Choroid plexus epithelial cell (primary cell): ENCODE data around the gene EPHX1.

Experiments used
- DNase-seq: peaks from one replicate; pipeline ENCODE4 v3.0.0-alpha.2; 2010; ENCODE audit warnings: low read depth
- H3K4me3 ChIP-seq: 2 replicates; pipeline ENCODE4 v1.5.1; 2011; ENCODE audit warnings: low read depth, mild to moderate bottlenecking, control low read depth, low read length, moderate library complexity
- CTCF ChIP-seq: conservative IDR thresholded peaks from 2 replicates; pipeline ENCODE4 v1.5.1; 2011; ENCODE audit warnings: low read depth, mild to moderate bottlenecking, control low read depth, inconsistent platforms, low read length, moderate library complexity

The EPHX1 gene

GRCh38 chr1:225860876-225861441, 51.0 kb downstream of the EPHX1 start:
- DNase-seq = no peak
- no peak overlapping the region for H3K4me3 ChIP-seq

GRCh38 chr1:225861834-225862580, 52.1 kb downstream of the EPHX1 start:
- no peak for TF ChIP-seq CTCF
- H3K4me3 ChIP-seq = no peak overlapping the region
- no peak for DNase-seq

More at GRCh38 chr1:225860876-225861441, 51.0 kb downstream of the EPHX1 start:
- TF ChIP-seq CTCF = no peak

- TF ChIP-seq CTCF = no peak
- H3K4me3 ChIP-seq = no peak overlapping the region
- DNase-seq = no peak
These were observed 52.6 kb downstream of the EPHX1 start for GRCh38 chr1:225862581-225862950.

GRCh38 chr1:225863167-225863566, 53.2 kb downstream of the EPHX1 start:
- TF ChIP-seq CTCF = no peak
- H3K4me3 ChIP-seq = no peak overlapping the region
- no peak for DNase-seq

- DNase-seq = no peak
- TF ChIP-seq CTCF = no peak
- no peak overlapping the region for H3K4me3 ChIP-seq
These were observed 55.6 kb downstream of the EPHX1 start for GRCh38 chr1:225865514-225865913.

- peak; percentile 69 for DNase-seq
- no peak overlapping the region for H3K4me3 ChIP-seq
- TF ChIP-seq CTCF = no peak
These were observed 56.3 kb downstream of the EPHX1 start for GRCh38 chr1:225866061-225866837.

GRCh38 chr1:225866981-225867380, 57.1 kb downstream of the EPHX1 start:
- DNase-seq = no peak
- H3K4me3 ChIP-seq = no peak overlapping the region
- TF ChIP-seq CTCF = no peak
